SHP77 (cell line): ENCODE data around the gene TAS2R39.
"Not testable (repeated sequence)": the region's sequence is repeated elsewhere in the genome, so short reads cannot be mapped to it uniquely, and the experiment has no call there.

Source experiments
- DNase-seq, 2 experiments: peaks; one replicate each; lab custom pipeline; 2025; lab: John Stamatoyannopoulos, UW

TAS2R39 gene

GRCh38 chr7:143183024-143183423, at the start of gene TAS2R39:
TAS2R39 (plus strand) TSS chr7:143183419; CDS start chr7:143183419, 0 bp downstream.
- DNase-seq = no peak

- DNase-seq = no peak
Measured at GRCh38 chr7:143147070-143147469, 36.1 kb upstream of the TAS2R39 start.

GRCh38 chr7:143148050-143148449, 35.2 kb upstream of the TAS2R39 start:
- DNase-seq = no peak

GRCh38 chr7:143148651-143149050, 34.6 kb upstream of the TAS2R39 start:
- no peak for DNase-seq

- DNase-seq = not testable (repeated sequence)
Measured at GRCh38 chr7:143150696-143151095, 32.5 kb upstream of the TAS2R39 start.

- DNase-seq = not testable (repeated sequence)
Measured at GRCh38 chr7:143158617-143159016, 24.6 kb upstream of the TAS2R39 start.

GRCh38 chr7:143171697-143172096, 11.5 kb upstream of the TAS2R39 start:
- DNase-seq = no peak

GRCh38 chr7:143172354-143172753, 10.9 kb upstream of the TAS2R39 start:
- DNase-seq = peak; percentile 49 to 70

GRCh38 chr7:143176128-143176527, 7.1 kb upstream of the TAS2R39 start:
- DNase-seq = no peak

GRCh38 chr7:143177374-143178119, 5.7 kb upstream of the TAS2R39 start:
- DNase-seq = no peak

GRCh38 chr7:143180771-143181170, 2.4 kb upstream of the TAS2R39 start:
- not testable (repeated sequence) for DNase-seq

GRCh38 chr7:143181349-143181748, 1.9 kb upstream of the TAS2R39 start:
- DNase-seq = no peak

GRCh38 chr7:143185551-143185950, 2.3 kb downstream of the TAS2R39 start:
- no peak for DNase-seq

- DNase-seq = no peak
Measured at GRCh38 chr7:143188994-143189393, 5.8 kb downstream of the TAS2R39 start.

- DNase-seq = no peak
Measured at GRCh38 chr7:143193880-143194279, 10.7 kb downstream of the TAS2R39 start.

GRCh38 chr7:143199040-143199439, 15.8 kb downstream of the TAS2R39 start:
- no peak for DNase-seq

GRCh38 chr7:143202161-143202560, 18.9 kb downstream of the TAS2R39 start:
- no peak for DNase-seq

GRCh38 chr7:143203386-143203785, 20.2 kb downstream of the TAS2R39 start:
- DNase-seq = no peak

GRCh38 chr7:143205560-143206293, 22.5 kb downstream of the TAS2R39 start:
- DNase-seq = no peak

GRCh38 chr7:143210541-143210940, 27.3 kb downstream of the TAS2R39 start:
- DNase-seq = no peak

- not testable (repeated sequence) for DNase-seq
Measured at GRCh38 chr7:143213478-143213877, 30.3 kb downstream of the TAS2R39 start.

- peak; percentile 52 to 56 for DNase-seq
Measured at GRCh38 chr7:143214789-143215679, 31.8 kb downstream of the TAS2R39 start.
